Natural killer cell (primary cell): Measurements from ENCODE around the gene F5. TPM values are rescaled to one million over a fixed set of nuclear protein-coding genes. Genes with fewer than 3 reads are reported as not detected.

Source experiments
- ATAC-seq, 3 donors: fragments of 150-1000 bp in 2 of 3; fragments of 200-7000 bp in 1 of 3; cut with Tn5 transposase; 1 replicate in 1 of 3; 2 replicates in 2 of 3; pipeline ENCODE4 v1.10.0; 2021; ENCODE audit warnings: mild to moderate bottlenecking in 2 of 3, moderate library complexity in 2 of 3
- DNase-seq, 2 donors: peaks; one replicate each; pipeline versions ENCODE4 v3.0.0 to v3.0.0-alpha.2; 2013 to 2021; ENCODE audit warnings: mixed read lengths in 1 of 2
- H3K27ac ChIP-seq: one replicate; pipeline ENCODE4 v1.5.1; 2013; ENCODE audit warnings: mild to moderate bottlenecking, low read length
- H3K27me3 ChIP-seq: one replicate; pipeline ENCODE4 v1.6.1; 2013; ENCODE audit warnings: low read length; ENCODE audit not compliant: control insufficient read depth, insufficient read depth
- H3K36me3 ChIP-seq: one replicate; pipeline ENCODE4 v1.6.1; 2013; ENCODE audit warnings: low read length; ENCODE audit not compliant: control insufficient read depth, insufficient read depth
- H3K4me1 ChIP-seq: one replicate; pipeline ENCODE4 v1.6.1; 2013; ENCODE audit warnings: low read length; ENCODE audit not compliant: control insufficient read depth, insufficient read depth
- H3K4me3 ChIP-seq: one replicate; pipeline ENCODE4 v1.5.1; 2013; ENCODE audit warnings: low read length
- H3K9me3 ChIP-seq: one replicate; pipeline ENCODE4 v1.6.1; 2013; ENCODE audit warnings: low read length; ENCODE audit not compliant: control insufficient read depth, insufficient read depth
- H3K27ac Mint-ChIP-seq, 2 donors: one replicate each; pipeline ENCODE4 v1.8.0; 2022; ENCODE audit warnings: mild to moderate bottlenecking in 2 of 2, mixed read lengths in 2 of 2, moderate library complexity in 1 of 2
- H3K27me3 Mint-ChIP-seq, 2 donors: one replicate each; pipeline ENCODE4 v1.8.0; 2022; ENCODE audit warnings: low read depth in 2 of 2, mixed read lengths in 2 of 2
- H3K36me3 Mint-ChIP-seq: one replicate; pipeline ENCODE4 v1.8.0; 2022; ENCODE audit warnings: mixed read lengths
- H3K4me1 Mint-ChIP-seq, 2 donors: one replicate each; pipeline ENCODE4 v1.8.0; 2022; ENCODE audit warnings: mixed read lengths in 2 of 2
- H3K4me3 Mint-ChIP-seq: one replicate; pipeline ENCODE4 v1.8.0; 2022; ENCODE audit warnings: mild to moderate bottlenecking, moderate library complexity, mixed read lengths
- H3K9me3 Mint-ChIP-seq, 2 donors: one replicate each; pipeline ENCODE4 v1.8.0; 2022; ENCODE audit warnings: mixed read lengths in 2 of 2
- CTCF ChIP-seq: fragments of 200-600 bp; IDR thresholded peaks from one replicate; pipeline ENCODE4 v1.8.0; 2022; ENCODE audit warnings: antibody characterized with exemption
- WGBS: methylation state at CpG from one replicate; pipeline ENCODE4 v1.1.7; 2013; ENCODE audit warnings: missing lambda C conversion rate; ENCODE audit not compliant: insufficient coverage; 5-methylcytosine and 5-hydroxymethylcytosine counted together
- intact Hi-C: fragments of 100-400 bp; cut with micrococcal nuclease; formaldehyde crosslinking; loops from one replicate; pipeline ENCODE4 v1.14.2; 2022
- total RNA-seq, 4 donors: library from RNA; stranded (reverse); fragments of 120-200 nt in 1 of 4; gene quantifications; one replicate each; pipeline versions ENCODE4 v1.2.3 to v1.2.4, GENCODE V29; 2013 to 2022

The F5 gene
- total RNA-seq, 3 donors from 2014 or later (not counting 1 experiment from before 2014, with no cell fraction given) = 0.02 to 1.7 (median 0.45) TPM

- Mint-ChIP-seq H3K27ac (no peak overlapping the region), H3K36me3 (no peaks in the 10 kb centered on the region), H3K9me3 (no peaks in the 10 kb centered on the region), H3K4me3 (no peak overlapping the region), H3K27me3 (peaks cover 16 to 31% of the 10 kb centered on the region in 2 donors), H3K4me1 (peaks cover 6% of the 10 kb centered on the region in 2 donors)
- no peaks in the 10 kb centered on the region for H3K36me3 ChIP-seq
- 52% methylated on average over 3 of the region's 3 CpGs for WGBS
- DNase-seq (no peak), ATAC-seq (no peak)
- no peaks in the 10 kb centered on the region for H3K9me3 ChIP-seq
- H3K27me3 ChIP-seq = no peaks in the 10 kb centered on the region
- TF ChIP-seq CTCF = no peak
- no peak overlapping the region for H3K4me3 ChIP-seq
- no peaks in the 10 kb centered on the region for H3K4me1 ChIP-seq
- H3K27ac ChIP-seq = no peak overlapping the region
- intact Hi-C loops = no loop called here
Measured at GRCh38 chr1:169529068-169529642, 57.1 kb downstream of the F5 start.

- TF ChIP-seq CTCF = no peak
- H3K27ac ChIP-seq = no peak overlapping the region
- H3K27me3 ChIP-seq = no peaks in the 10 kb centered on the region
- no peaks in the 10 kb centered on the region for H3K4me1 ChIP-seq
- Mint-ChIP-seq H3K27me3 (peaks cover 10 to 26% of the 10 kb centered on the region in 2 donors), H3K27ac (no peak overlapping the region), H3K4me1 (peaks cover 6% of the 10 kb centered on the region in 2 donors), H3K4me3 (no peak overlapping the region), H3K36me3 (no peaks in the 10 kb centered on the region), H3K9me3 (no peaks in the 10 kb centered on the region)
- H3K9me3 ChIP-seq = no peaks in the 10 kb centered on the region
- intact Hi-C loops = no loop called here
- no peak overlapping the region for H3K4me3 ChIP-seq
- no peaks in the 10 kb centered on the region for H3K36me3 ChIP-seq
- 29% methylated on average over 7 of the region's 9 CpGs for whole genome bisulfite sequencing
- DNase-seq (no peak), ATAC-seq (no peak)
Measured at GRCh38 chr1:169528215-169529067, 57.8 kb downstream of the F5 start.

- H3K27ac Mint-ChIP-seq = no peak overlapping the region
- H3K4me1 Mint-ChIP-seq = peaks cover 6% of the 10 kb centered on the region in 2 donors
- H3K4me3 ChIP-seq = no peak overlapping the region
- H3K9me3 ChIP-seq = no peaks in the 10 kb centered on the region
- intact Hi-C loops = no loop called here
- WGBS = 93% methylated on average over 5 of the region's 5 CpGs
- no peaks in the 10 kb centered on the region for H3K9me3 Mint-ChIP-seq
- H3K36me3 Mint-ChIP-seq = no peaks in the 10 kb centered on the region
- no peaks in the 10 kb centered on the region for H3K4me1 ChIP-seq
- no peak for DNase-seq
- no peaks in the 10 kb centered on the region for H3K36me3 ChIP-seq
- H3K27ac ChIP-seq = no peak overlapping the region
- no peak overlapping the region for H3K4me3 Mint-ChIP-seq
- H3K27me3 ChIP-seq = no peaks in the 10 kb centered on the region
- no peak for TF ChIP-seq CTCF
- ATAC-seq = no peak
- peaks cover 8 to 18% of the 10 kb centered on the region in 2 donors for H3K27me3 Mint-ChIP-seq
Measured at GRCh38 chr1:169527451-169528214, 58.6 kb downstream of the F5 start.
